T-helper 2 cell (primary cell): ENCODE data around the gene ZNF536.

Experiments used
- DNase-seq, 5 experiments: peaks; one replicate each; pipeline versions ENCODE4 v3.0.0 to v3.0.0-alpha.2; 2012 to 2022

The ZNF536 gene

GRCh38 chr19:30539981-30540380 is 167.8 kb downstream of the ZNF536 start:
- DNase-seq, result no peak

GRCh38 chr19:30540761-30541160 is 168.6 kb downstream of the ZNF536 start:
- DNase-seq, result no peak

GRCh38 chr19:30541575-30541974 is 169.4 kb downstream of the ZNF536 start:
- no peak for DNase-seq

GRCh38 chr19:30543243-30543945 is 171.2 kb downstream of the ZNF536 start:
- DNase-seq, result no peak

- DNase-seq, result no peak
Observed at GRCh38 chr19:30545752-30546151, 173.6 kb downstream of the ZNF536 start.

- DNase-seq, result no peak
Observed at GRCh38 chr19:30546332-30546731, 174.1 kb downstream of the ZNF536 start.

- DNase-seq, result no peak
Observed at GRCh38 chr19:30547246-30547645, 175.1 kb downstream of the ZNF536 start.

- no peak for DNase-seq
Observed at GRCh38 chr19:30549151-30549550, 177.0 kb downstream of the ZNF536 start.

- no peak for DNase-seq
Observed at GRCh38 chr19:30551271-30551670, 179.1 kb downstream of the ZNF536 start.

GRCh38 chr19:30552593-30552992 is 180.4 kb downstream of the ZNF536 start:
- no peak for DNase-seq

- no peak for DNase-seq
Observed at GRCh38 chr19:30555075-30555790, 183.0 kb downstream of the ZNF536 start.

- no peak for DNase-seq
Observed at GRCh38 chr19:30555791-30556110, 183.6 kb downstream of the ZNF536 start.

- no peak for DNase-seq
Observed at GRCh38 chr19:30556230-30556711, 184.1 kb downstream of the ZNF536 start.

GRCh38 chr19:30557212-30557611 is 185.0 kb downstream of the ZNF536 start:
- DNase-seq, result no peak

GRCh38 chr19:30557927-30558557 is 185.9 kb downstream of the ZNF536 start:
- no peak for DNase-seq

- no peak for DNase-seq
Observed at GRCh38 chr19:30558793-30559192, 186.6 kb downstream of the ZNF536 start.

GRCh38 chr19:30559446-30559845 is 187.3 kb downstream of the ZNF536 start:
- DNase-seq, result no peak

- no peak for DNase-seq
Observed at GRCh38 chr19:30562981-30563380, 190.8 kb downstream of the ZNF536 start.

GRCh38 chr19:30563691-30564090 is 191.5 kb downstream of the ZNF536 start:
- DNase-seq, result no peak

GRCh38 chr19:30564551-30565011 is 192.4 kb downstream of the ZNF536 start:
- DNase-seq, result no peak

GRCh38 chr19:30565636-30566035 is 193.5 kb downstream of the ZNF536 start:
- no peak for DNase-seq

GRCh38 chr19:30566681-30567420 is 194.7 kb downstream of the ZNF536 start:
- no peak for DNase-seq
